Astrocyte (in vitro differentiated cells and primary cell): ENCODE results near the gene IARS2.

Source experiments
- CTCF ChIP-seq: IDR thresholded peaks from 2 replicates; pipeline ENCODE4 v1.5.1; 2011; ENCODE audit warnings: low read depth, mild to moderate bottlenecking, inconsistent platforms, low read length, moderate library complexity; ENCODE audit not compliant: insufficient read depth
- EZH2 ChIP-seq: IDR thresholded peaks from 2 replicates; pipeline ENCODE4 v1.6.1; 2012; ENCODE audit warnings: mild to moderate bottlenecking, low read length, inconsistent platforms; ENCODE audit not compliant: insufficient read depth

DNA sequence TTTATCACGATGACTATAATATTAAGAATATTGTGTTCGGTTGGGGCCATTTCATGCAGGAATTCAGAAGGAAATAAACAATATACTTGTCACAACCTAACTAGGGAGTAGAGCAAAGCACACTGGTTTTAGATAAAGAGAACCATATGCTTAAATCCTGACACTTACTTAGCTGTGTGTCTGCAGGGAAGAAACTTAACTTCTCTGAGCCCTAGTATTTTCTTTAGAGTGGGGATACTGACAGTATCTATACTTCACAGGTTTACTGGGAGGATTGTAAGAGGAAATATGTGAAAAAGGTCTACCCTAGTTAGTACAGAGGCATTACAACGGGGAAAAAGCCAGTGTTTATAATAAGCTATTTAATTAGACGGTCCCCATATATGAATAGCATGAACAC, 72.9 kb downstream of the IARS2 start:
- no peak for TF ChIP-seq CTCF
- TF ChIP-seq EZH2, result no peak
